NCI-H2227 (cell line): ENCODE results near the gene TMEM235.
A peak's percentile ranks its signal among the peaks of the same experiment; 100 is the strongest.

Experiments
- DNase-seq: peaks from one replicate; lab custom pipeline; 2025; ENCODE audit not compliant: unreplicated experiment; lab: John Stamatoyannopoulos, UW

TMEM235 gene

GRCh38 chr17:78269955-78270381 is 38.5 kb downstream of the TMEM235 start:
- DNase-seq: no peak

- no peak for DNase-seq
These were observed 40.2 kb downstream of the TMEM235 start for GRCh38 chr17:78271419-78272170.

GRCh38 chr17:78272181-78272913 is 40.9 kb downstream of the TMEM235 start:
- DNase-seq: peak; percentile 38

- no peak for DNase-seq
These were observed 41.5 kb downstream of the TMEM235 start for GRCh38 chr17:78272914-78273258.

GRCh38 chr17:78273813-78274212 is 42.4 kb downstream of the TMEM235 start:
- DNase-seq: no peak

GRCh38 chr17:78275355-78275754 is 43.9 kb downstream of the TMEM235 start:
- DNase-seq: no peak

GRCh38 chr17:78276098-78276887 is 44.9 kb downstream of the TMEM235 start:
- no peak for DNase-seq

- DNase-seq: peak; percentile 61
These were observed 46.8 kb downstream of the TMEM235 start for GRCh38 chr17:78278139-78278741.

GRCh38 chr17:78279360-78279990 is 48.0 kb downstream of the TMEM235 start:
- no peak for DNase-seq

GRCh38 chr17:78281249-78281845 is 49.9 kb downstream of the TMEM235 start:
- DNase-seq: no peak

- DNase-seq: no peak
These were observed 52.7 kb downstream of the TMEM235 start for GRCh38 chr17:78284146-78284545.

GRCh38 chr17:78289004-78289403 is 57.6 kb downstream of the TMEM235 start:
- DNase-seq: no peak

- DNase-seq: peak; percentile 90
These were observed 58.5 kb downstream of the TMEM235 start for GRCh38 chr17:78289802-78290363.
